GM12878 (cell line): ENCODE measurements around the gene DLG1. TPM values are rescaled to one million over a fixed set of nuclear protein-coding genes. Genes with fewer than 3 reads are reported as not detected.

Experiments used
- CBFB ChIP-seq: IDR thresholded peaks from 2 replicates; pipeline ENCODE4 v1.6.1; 2016; ENCODE audit warnings: antibody characterized with exemption, low read depth
- CHD2 ChIP-seq: IDR thresholded peaks from 2 replicates; pipeline ENCODE4 v1.6.1; 2011; ENCODE audit warnings: low read depth, low read length, improper control_type of control experiment, borderline replicate concordance
- CREM ChIP-seq: IDR thresholded peaks from 2 replicates; pipeline ENCODE4 v1.6.1; 2014; ENCODE audit warnings: antibody characterized with exemption, low read depth
- DPF2 ChIP-seq: fragments of 450-650 bp; IDR thresholded peaks from 2 replicates; pipeline ENCODE4 v1.6.1; 2017; ENCODE audit warnings: mild to moderate bottlenecking
- EP300 ChIP-seq, 2 experiments: fragments of 150-350 bp in 1 of 2; IDR thresholded peaks; 2 replicates each; pipeline ENCODE4 v1.6.1; 2011 to 2012; ENCODE audit warnings: low read depth in 2 of 2, low read length in 2 of 2, borderline replicate concordance in 1 of 2, improper control_type of control experiment in 1 of 2, inconsistent platforms in 1 of 2; ENCODE audit not compliant: control insufficient read depth in 1 of 2
- FOXM1 ChIP-seq: IDR thresholded peaks from 2 replicates; pipeline ENCODE4 v1.6.1; 2012; ENCODE audit warnings: low read depth, mild to moderate bottlenecking, inconsistent platforms, low read length, moderate library complexity
- HDAC6 ChIP-seq: fragments of 200-600 bp; sonication (generic); IDR thresholded peaks from one replicate; pipeline ENCODE4 v1.8.0; 2017; ENCODE audit warnings: antibody characterized with exemption; ENCODE audit not compliant: unreplicated experiment
- IKZF1 ChIP-seq: fragments of 450-650 bp; conservative IDR thresholded peaks from 2 replicates; pipeline ENCODE4 v1.6.1; 2017; ENCODE audit warnings: antibody characterized with exemption, mild to moderate bottlenecking
- IRF4 ChIP-seq: IDR thresholded peaks from 2 replicates; pipeline ENCODE4 v1.6.1; 2011; ENCODE audit warnings: low read depth, low read length
- JUNB ChIP-seq: IDR thresholded peaks from 2 replicates; pipeline ENCODE4 v1.6.1; 2016; ENCODE audit warnings: antibody characterized with exemption, mild to moderate bottlenecking
- KDM1A ChIP-seq: fragments of 200-600 bp; sonication (generic); IDR thresholded peaks from 2 replicates; pipeline ENCODE4 v1.6.1; 2016; ENCODE audit warnings: borderline replicate concordance
- LARP7 ChIP-seq: fragments of 450-650 bp; IDR thresholded peaks from 2 replicates; pipeline ENCODE4 v1.6.1; 2017; ENCODE audit warnings: mild to moderate bottlenecking
- MEF2A ChIP-seq: IDR thresholded peaks from 2 replicates; pipeline ENCODE4 v1.6.1; 2011; ENCODE audit warnings: low read depth, mild to moderate bottlenecking, low read length, moderate library complexity; ENCODE audit not compliant: insufficient read depth
- MTA2 ChIP-seq: fragments of 450-650 bp; IDR thresholded peaks from 2 replicates; pipeline ENCODE4 v1.6.1; 2016; ENCODE audit warnings: low read depth, mild to moderate bottlenecking, moderate library complexity
- NBN ChIP-seq: fragments of 450-650 bp; IDR thresholded peaks from 2 replicates; pipeline ENCODE4 v1.6.1; 2016
- NFIC ChIP-seq: IDR thresholded peaks from 2 replicates; pipeline ENCODE4 v1.6.1; 2012; ENCODE audit warnings: low read depth, mild to moderate bottlenecking, inconsistent platforms, low read length, moderate library complexity
- NKRF ChIP-seq: fragments of 450-650 bp; conservative IDR thresholded peaks from 2 replicates; pipeline ENCODE4 v1.6.1; 2017; ENCODE audit warnings: mild to moderate bottlenecking, moderate library complexity
- PKNOX1 ChIP-seq: fragments of 450-650 bp; IDR thresholded peaks from 2 replicates; pipeline ENCODE4 v1.6.1; 2016; ENCODE audit warnings: mild to moderate bottlenecking
- POU2F2 ChIP-seq: IDR thresholded peaks from 3 replicates; pipeline ENCODE4 v1.6.1; 2011; ENCODE audit warnings: low read depth, mild to moderate bottlenecking, low read length, borderline replicate concordance
- RBBP5 ChIP-seq: fragments of 200-600 bp; sonication (generic); conservative IDR thresholded peaks from 2 replicates; pipeline ENCODE4 v1.6.1; 2016
- SMC3 ChIP-seq: IDR thresholded peaks from 2 replicates; pipeline ENCODE4 v1.6.1; 2011; ENCODE audit warnings: low read length, improper control_type of control experiment, borderline replicate concordance
- SPI1 ChIP-seq: IDR thresholded peaks from 2 replicates; pipeline ENCODE4 v1.6.1; 2011; ENCODE audit warnings: low read depth, mild to moderate bottlenecking, low read length, moderate library complexity, borderline replicate concordance; ENCODE audit not compliant: insufficient read depth
- SUPT20H ChIP-seq: IDR thresholded peaks from 2 replicates; pipeline ENCODE4 v1.6.1; 2011; ENCODE audit warnings: low read depth, mild to moderate bottlenecking, low read length, moderate library complexity, borderline replicate concordance; ENCODE audit not compliant: control insufficient read depth
- TBL1XR1 ChIP-seq: IDR thresholded peaks from 2 replicates; pipeline ENCODE4 v1.6.1; 2012; ENCODE audit warnings: low read depth, low read length, improper control_type of control experiment
- TCF3 ChIP-seq: IDR thresholded peaks from 2 replicates; pipeline ENCODE4 v1.6.1; 2012; ENCODE audit warnings: low read depth, mild to moderate bottlenecking, low read length, borderline replicate concordance; ENCODE audit not compliant: insufficient read depth
- polyA plus RNA-seq, 11 experiments: library from polyadenylated mRNA; depleted of rRNA in 4 of 11; unstranded in 6 of 11; stranded (reverse) in 5 of 11; fragments of >200 nt; fragmentation: Nextera tagmentation in 4 of 11; fragmentation: Illumina TruSeq in 1 of 11; extraction: Ambion mirVana in 4 of 11; extraction: Trizol in 1 of 11; gene quantifications; 1 replicate in 1 of 11; 2 replicates in 10 of 11; pipeline versions ENCODE4 v1.2.1 to v1.2.3, GENCODE V29; 2011 to 2016; ENCODE audit warnings: inconsistent platforms in 2 of 11, missing spikeins in 2 of 11, low read depth in 1 of 11
- total RNA-seq, 4 experiments: library from RNA; depleted of rRNA in 3 of 4; stranded (reverse); fragments of >200 nt in 3 of 4; fragmentation: Illumina TruSeq in 1 of 4; extraction: Trizol in 1 of 4; gene quantifications; 2 replicates each; pipeline versions ENCODE4 v1.2.1 to v1.2.3, GENCODE V29; 2013 to 2021
- TF ChIP-seq, protein P1 (sequence below): fragments of 450-650 bp; IDR thresholded peaks from 2 replicates; pipeline ENCODE4 v1.6.1; 2017; ENCODE audit warnings: mild to moderate bottlenecking, low read depth, inconsistent platforms; ENCODE audit not compliant: poor library complexity, severe bottlenecking
- TF ChIP-seq, protein P2 (sequence below): IDR thresholded peaks from 2 replicates; pipeline ENCODE4 v1.6.1; 2012; ENCODE audit warnings: low read depth, low read length, improper control_type of control experiment

DLG1 gene
- total and polyA plus RNA-seq, 10 of the 15 experiments (the other 5 are each of a cell fraction or from before 2014, with no cell fraction given) = 9.2 to 63.1 (median 40.1) TPM

- TF ChIP-seq HDAC6 (no peak), SMC3 (no peak), IKZF1 (peak; percentile 83), NFIC (peak; percentile 80), MEF2A (no peak), NKRF (no peak), PKNOX1 (no peak), DPF2 (peak; percentile 81), TCF3 (peak; percentile 80; the same call in 1 of the 2 replicates), RBBP5 (no peak), CREM (peak; percentile 70; the same call in 1 of the 2 replicates), MTA2 (peak; percentile 72; the same call in 1 of the 2 replicates), IRF4 (0 out of 2 replicates have a peak, but pooled peaks have one; percentile 17), FOXM1 (peak; percentile 61), EP300 (IDR thresholded peaks at IDR 0.05; ENCODE audit: borderline replicate concordance in 1 of 2, control insufficient read depth in 1 of 2, low read depth in 2 of 2, low read length in 2 of 2) (peak; percentile 76 to 91; a peak in 2 of 4 replicates), SUPT20H (no peak), LARP7 (no peak), TBL1XR1 (0 out of 2 replicates have a peak, but pooled peaks have one; percentile 47), SPI1 (no peak), CHD2 (peak; percentile 66; the same call in 1 of the 2 replicates), POU2F2 (peak; percentile 99), KDM1A (no peak), CBFB (peak; percentile 55; the same call in 1 of the 2 replicates), JUNB (peak; percentile 34; the same call in 1 of the 2 replicates), NBN (peak; percentile 55; the same call in 1 of the 2 replicates)
- TF ChIP-seq, protein P1, sequence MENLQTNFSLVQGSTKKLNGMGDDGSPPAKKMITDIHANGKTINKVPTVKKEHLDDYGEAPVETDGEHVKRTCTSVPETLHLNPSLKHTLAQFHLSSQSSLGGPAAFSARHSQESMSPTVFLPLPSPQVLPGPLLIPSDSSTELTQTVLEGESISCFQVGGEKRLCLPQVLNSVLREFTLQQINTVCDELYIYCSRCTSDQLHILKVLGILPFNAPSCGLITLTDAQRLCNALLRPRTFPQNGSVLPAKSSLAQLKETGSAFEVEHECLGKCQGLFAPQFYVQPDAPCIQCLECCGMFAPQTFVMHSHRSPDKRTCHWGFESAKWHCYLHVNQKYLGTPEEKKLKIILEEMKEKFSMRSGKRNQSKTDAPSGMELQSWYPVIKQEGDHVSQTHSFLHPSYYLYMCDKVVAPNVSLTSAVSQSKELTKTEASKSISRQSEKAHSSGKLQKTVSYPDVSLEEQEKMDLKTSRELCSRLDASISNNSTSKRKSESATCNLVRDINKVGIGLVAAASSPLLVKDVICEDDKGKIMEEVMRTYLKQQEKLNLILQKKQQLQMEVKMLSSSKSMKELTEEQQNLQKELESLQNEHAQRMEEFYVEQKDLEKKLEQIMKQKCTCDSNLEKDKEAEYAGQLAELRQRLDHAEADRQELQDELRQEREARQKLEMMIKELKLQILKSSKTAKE = peak; percentile 72
- TF ChIP-seq, protein P2, sequence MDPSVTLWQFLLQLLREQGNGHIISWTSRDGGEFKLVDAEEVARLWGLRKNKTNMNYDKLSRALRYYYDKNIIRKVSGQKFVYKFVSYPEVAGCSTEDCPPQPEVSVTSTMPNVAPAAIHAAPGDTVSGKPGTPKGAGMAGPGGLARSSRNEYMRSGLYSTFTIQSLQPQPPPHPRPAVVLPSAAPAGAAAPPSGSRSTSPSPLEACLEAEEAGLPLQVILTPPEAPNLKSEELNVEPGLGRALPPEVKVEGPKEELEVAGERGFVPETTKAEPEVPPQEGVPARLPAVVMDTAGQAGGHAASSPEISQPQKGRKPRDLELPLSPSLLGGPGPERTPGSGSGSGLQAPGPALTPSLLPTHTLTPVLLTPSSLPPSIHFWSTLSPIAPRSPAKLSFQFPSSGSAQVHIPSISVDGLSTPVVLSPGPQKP = no peak
These were observed 7.4 kb upstream of the DLG1 start (continued) for GRCh38 chr3:197305854-197306253.
